ENCODE data around the gene LUC7L3.
"Not testable (repeated sequence)": the region's sequence is repeated elsewhere in the genome, so short reads cannot be mapped to it uniquely, and the experiment has no call there.

LUC7L3 gene

GRCh38 chr17:50790618-50791017, 71.2 kb downstream of the LUC7L3 start:
- peak; percentile 61 for DNase-seq

DNA sequence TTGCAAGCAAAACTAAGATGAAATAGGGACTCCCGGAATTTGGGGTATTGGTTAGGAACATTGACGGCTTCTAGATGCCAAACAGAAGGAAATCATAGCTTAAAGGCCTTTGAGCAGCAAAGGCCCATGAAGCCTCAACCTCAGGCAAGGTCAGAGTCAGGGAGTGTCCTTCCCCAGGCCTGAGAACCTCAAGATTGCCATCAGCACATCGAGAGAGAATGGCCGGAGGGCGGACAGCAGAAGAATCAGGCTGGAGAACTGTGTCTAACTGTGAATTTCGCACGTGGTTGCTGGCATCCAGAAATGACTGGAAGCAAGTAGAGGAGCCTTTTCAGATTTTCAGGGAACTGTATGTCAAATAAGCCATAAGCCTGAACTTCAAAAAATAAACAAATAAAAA, 72.7 kb downstream of the LUC7L3 start:
- DNase-seq = no peak

DNA sequence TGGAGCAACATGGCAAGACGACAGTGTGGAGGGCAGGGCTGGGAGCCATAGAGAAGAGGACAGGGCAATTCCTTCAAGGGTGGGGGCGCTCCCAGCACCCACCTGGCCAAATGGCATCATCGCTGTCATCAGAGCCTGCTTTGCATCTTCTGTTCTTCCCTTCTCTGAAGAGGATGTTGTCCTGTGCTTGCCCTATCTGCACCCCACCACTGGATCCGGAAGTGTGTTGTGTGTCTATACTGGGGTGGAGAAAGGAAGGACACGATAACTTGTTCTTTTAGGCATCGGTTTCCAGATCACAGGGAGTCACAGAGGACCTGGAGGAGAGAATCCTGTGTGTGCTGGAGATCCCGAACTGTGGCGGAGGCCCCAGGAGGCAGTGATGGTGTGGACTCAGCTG, 73.6 kb downstream of the LUC7L3 start:
- no peak for DNase-seq

GRCh38 chr17:50794361-50794760, 75.0 kb downstream of the LUC7L3 start:
- no peak for DNase-seq

DNA sequence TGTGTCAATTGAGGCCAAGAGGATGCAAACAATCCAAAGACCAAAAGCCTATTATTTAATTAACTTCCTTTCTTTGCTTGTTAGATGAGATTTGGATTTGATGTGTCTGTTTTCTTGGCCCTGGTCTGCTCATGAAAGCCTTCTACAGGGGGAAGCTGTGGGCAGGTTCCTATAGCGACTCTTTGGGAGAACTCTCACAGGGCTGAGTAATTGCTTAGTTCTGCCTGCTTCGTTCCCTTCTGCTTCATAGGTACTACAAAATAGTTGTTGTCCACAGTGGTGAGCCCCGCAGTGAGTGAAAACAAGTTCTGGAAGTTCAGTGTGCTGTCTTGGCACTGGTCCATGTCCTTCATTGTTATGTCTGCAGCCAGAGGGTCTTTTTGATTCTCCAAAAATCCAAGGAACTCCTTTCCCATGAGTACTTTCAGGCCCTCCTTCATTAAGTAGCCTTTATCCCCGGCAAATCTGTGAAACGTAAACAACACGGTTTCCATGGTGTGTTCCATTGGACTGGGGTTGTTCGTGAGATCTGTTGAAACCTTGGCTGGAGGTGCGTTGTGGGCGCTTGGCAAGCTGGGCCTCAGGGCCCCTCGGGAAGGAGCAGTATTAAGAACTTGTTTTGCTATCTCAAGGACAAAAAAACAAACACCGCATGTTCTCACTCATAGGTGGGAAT, 77.9 kb downstream of the LUC7L3 start:
- peak; percentile 43 for DNase-seq

GRCh38 chr17:50798424-50799288, 79.3 kb downstream of the LUC7L3 start:
- no peak for DNase-seq

GRCh38 chr17:50799582-50799981, 80.2 kb downstream of the LUC7L3 start:
- no peak for DNase-seq

DNA sequence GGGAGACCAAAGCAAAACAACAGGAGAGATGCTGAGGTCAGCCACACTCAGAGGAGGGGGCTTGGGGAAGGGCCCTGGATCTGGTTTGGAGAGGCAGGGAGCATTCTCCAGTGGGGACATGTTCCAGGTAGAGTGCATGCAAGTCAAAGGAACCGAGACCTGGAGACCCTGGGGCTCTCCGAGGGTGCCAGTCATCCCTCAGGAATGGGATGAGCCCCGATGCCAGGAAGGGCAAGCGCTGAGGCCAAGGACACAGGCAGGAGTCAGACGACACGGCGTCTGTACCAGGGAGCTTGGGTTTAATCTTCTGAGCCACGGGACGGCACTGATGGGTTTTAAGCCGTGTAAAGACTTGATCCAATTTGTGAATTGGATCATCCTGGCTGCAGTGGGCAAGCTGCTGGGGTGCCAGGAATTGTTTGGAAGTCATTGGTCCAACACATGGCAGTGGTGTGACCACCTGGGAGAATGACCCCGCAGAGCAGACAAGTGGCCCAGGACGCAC, 80.8 kb downstream of the LUC7L3 start:
- DNase-seq = no peak

DNA sequence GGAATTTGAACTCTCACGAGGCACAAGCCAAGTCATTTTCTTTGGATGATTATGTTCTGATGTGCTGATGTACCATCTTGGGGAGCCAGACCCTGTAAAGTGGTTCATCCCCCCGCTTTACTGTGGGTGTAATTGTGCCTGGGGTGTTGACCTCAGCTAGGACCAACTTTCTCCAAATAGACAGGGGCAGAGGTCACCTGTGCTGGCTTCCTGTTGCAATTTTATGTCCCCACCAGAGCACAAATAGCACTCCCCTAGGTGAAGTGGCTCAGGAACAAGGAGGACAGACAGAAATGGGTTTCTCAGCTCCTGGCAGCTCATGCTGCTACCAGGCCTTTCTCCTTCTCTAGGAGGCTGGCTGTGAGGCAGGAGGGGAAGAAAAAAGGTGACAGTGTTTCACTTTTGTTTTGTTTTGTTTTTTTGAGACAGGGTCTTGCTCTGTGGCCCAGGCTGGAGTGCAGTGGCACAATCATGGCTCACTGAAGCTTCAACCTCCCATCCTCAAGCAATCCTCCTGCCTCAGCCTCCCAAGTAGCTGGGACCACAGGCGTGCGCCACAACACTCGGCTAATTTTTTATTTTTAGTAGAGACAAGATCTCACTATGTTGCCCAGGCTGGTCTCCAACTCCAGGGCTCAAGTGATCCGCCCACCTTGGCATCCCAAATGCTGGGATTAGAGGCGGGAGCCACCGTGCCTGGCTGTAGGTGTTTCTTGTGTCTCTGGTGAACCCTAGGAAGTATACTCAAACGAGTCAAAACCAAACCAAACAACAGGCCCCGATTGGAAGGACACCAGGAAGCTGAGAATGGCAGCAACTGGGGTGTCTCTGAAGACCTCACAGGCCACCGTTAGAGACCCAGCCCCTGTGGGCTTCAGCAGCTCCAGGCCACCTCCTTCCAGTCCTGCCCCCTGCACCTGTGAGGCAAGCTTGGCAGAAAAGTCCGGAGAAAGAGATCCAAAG, 83.5 kb downstream of the LUC7L3 start:
- no peak for DNase-seq

DNA sequence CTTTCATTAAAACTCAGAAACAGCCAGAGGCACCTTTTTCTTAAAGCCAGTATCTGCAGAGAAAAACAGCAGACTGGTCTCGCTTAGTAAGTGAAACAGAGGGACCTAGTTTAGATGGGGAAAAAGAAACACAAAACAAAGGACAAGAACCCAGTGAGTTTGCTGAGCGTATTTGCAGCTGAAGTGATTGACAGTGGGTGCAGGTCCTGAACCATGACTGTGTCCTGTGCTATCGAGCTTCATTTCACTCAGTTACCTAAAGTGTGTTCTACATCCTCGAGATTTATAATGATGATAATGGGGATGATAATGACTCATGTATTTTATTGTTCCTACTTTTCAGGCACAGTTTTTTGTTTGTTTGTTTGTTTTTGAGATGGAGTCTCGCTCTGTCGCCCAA, 84.3 kb downstream of the LUC7L3 start:
- DNase-seq = no peak

DNA sequence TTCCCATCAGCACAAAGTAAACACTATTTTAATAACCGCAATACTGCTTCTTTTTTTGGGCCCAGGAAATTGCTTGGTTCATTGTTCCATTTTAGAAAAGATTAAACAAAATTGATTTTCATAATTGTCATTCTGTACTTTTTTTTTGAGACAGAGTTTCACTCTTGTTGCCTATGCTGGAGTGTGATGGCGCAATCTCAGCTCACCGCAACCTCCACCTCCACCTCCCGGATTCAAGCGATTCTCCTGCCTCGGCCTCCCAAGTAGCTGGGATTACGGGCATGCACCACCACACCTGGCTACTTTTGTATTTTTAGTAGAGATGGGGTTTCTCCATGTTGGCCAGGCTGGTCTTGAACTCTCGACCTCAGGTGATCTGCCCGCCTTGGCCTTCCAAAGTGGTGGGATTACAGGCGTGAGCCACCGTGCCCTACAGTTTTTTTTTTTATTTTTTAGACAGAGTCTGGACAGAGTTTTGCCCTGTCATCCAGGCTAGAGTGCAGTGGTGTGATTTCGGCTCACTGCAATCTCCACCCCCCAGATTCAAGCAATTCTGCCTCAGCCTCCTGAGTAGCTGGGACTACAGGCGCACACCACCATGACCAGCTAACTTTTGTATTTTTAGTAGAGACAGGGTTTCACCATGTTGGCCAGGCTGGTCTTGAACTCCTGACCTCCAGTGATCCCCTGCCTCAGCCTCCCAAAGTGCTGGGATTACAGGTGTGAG, 85.5 kb downstream of the LUC7L3 start:
- DNase-seq = not testable (repeated sequence)

GRCh38 chr17:50805486-50805885, 86.1 kb downstream of the LUC7L3 start:
- no peak for DNase-seq
